Natural killer cell (primary cell): ENCODE data around the gene NDUFV1. TPM values are rescaled to one million over a fixed set of nuclear protein-coding genes. Genes with fewer than 3 reads are reported as not detected.

Source experiments
- ATAC-seq, 3 donors: fragments of 150-1000 bp in 2 of 3; fragments of 200-7000 bp in 1 of 3; cut with Tn5 transposase; 1 replicate in 1 of 3; 2 replicates in 2 of 3; pipeline ENCODE4 v1.10.0; 2021; ENCODE audit warnings: mild to moderate bottlenecking in 2 of 3, moderate library complexity in 2 of 3
- DNase-seq, 2 donors: peaks; one replicate each; pipeline versions ENCODE4 v3.0.0 to v3.0.0-alpha.2; 2013 to 2021; ENCODE audit warnings: mixed read lengths in 1 of 2
- H3K27ac ChIP-seq: one replicate; pipeline ENCODE4 v1.5.1; 2013; ENCODE audit warnings: mild to moderate bottlenecking, low read length
- H3K27me3 ChIP-seq: one replicate; pipeline ENCODE4 v1.6.1; 2013; ENCODE audit warnings: low read length; ENCODE audit not compliant: control insufficient read depth, insufficient read depth
- H3K36me3 ChIP-seq: one replicate; pipeline ENCODE4 v1.6.1; 2013; ENCODE audit warnings: low read length; ENCODE audit not compliant: control insufficient read depth, insufficient read depth
- H3K4me1 ChIP-seq: one replicate; pipeline ENCODE4 v1.6.1; 2013; ENCODE audit warnings: low read length; ENCODE audit not compliant: control insufficient read depth, insufficient read depth
- H3K4me3 ChIP-seq: one replicate; pipeline ENCODE4 v1.5.1; 2013; ENCODE audit warnings: low read length
- H3K9me3 ChIP-seq: one replicate; pipeline ENCODE4 v1.6.1; 2013; ENCODE audit warnings: low read length; ENCODE audit not compliant: control insufficient read depth, insufficient read depth
- H3K27ac Mint-ChIP-seq, 2 donors: one replicate each; pipeline ENCODE4 v1.8.0; 2022; ENCODE audit warnings: mild to moderate bottlenecking in 2 of 2, mixed read lengths in 2 of 2, moderate library complexity in 1 of 2
- H3K27me3 Mint-ChIP-seq, 2 donors: one replicate each; pipeline ENCODE4 v1.8.0; 2022; ENCODE audit warnings: low read depth in 2 of 2, mixed read lengths in 2 of 2
- H3K36me3 Mint-ChIP-seq: one replicate; pipeline ENCODE4 v1.8.0; 2022; ENCODE audit warnings: mixed read lengths
- H3K4me1 Mint-ChIP-seq, 2 donors: one replicate each; pipeline ENCODE4 v1.8.0; 2022; ENCODE audit warnings: mixed read lengths in 2 of 2
- H3K4me3 Mint-ChIP-seq: one replicate; pipeline ENCODE4 v1.8.0; 2022; ENCODE audit warnings: mild to moderate bottlenecking, moderate library complexity, mixed read lengths
- H3K9me3 Mint-ChIP-seq, 2 donors: one replicate each; pipeline ENCODE4 v1.8.0; 2022; ENCODE audit warnings: mixed read lengths in 2 of 2
- CTCF ChIP-seq: fragments of 200-600 bp; IDR thresholded peaks from one replicate; pipeline ENCODE4 v1.8.0; 2022; ENCODE audit warnings: antibody characterized with exemption
- WGBS: methylation state at CpG from one replicate; pipeline ENCODE4 v1.1.7; 2013; ENCODE audit warnings: missing lambda C conversion rate; ENCODE audit not compliant: insufficient coverage; 5-methylcytosine and 5-hydroxymethylcytosine counted together
- intact Hi-C: fragments of 100-400 bp; cut with micrococcal nuclease; formaldehyde crosslinking; loops from one replicate; pipeline ENCODE4 v1.14.2; 2022
- total RNA-seq, 4 donors: library from RNA; stranded (reverse); fragments of 120-200 nt in 1 of 4; gene quantifications; one replicate each; pipeline versions ENCODE4 v1.2.3 to v1.2.4, GENCODE V29; 2013 to 2022

Gene NDUFV1
- total RNA-seq, 3 donors from 2014 or later (not counting 1 experiment from before 2014, with no cell fraction given): 346 to 393 (median 360) TPM

- 93% methylated on average over 14 of the region's 15 CpGs for WGBS
- Mint-ChIP-seq H3K4me1 (peaks cover 13% of the 10 kb centered on the region in 2 donors), H3K27ac (no peak overlapping the region), H3K27me3 (no peaks in the 10 kb centered on the region), H3K4me3 (no peak overlapping the region), H3K9me3 (no peaks in the 10 kb centered on the region), H3K36me3 (no peaks in the 10 kb centered on the region)
- Histone ChIP-seq H3K27ac (no peak overlapping the region), H3K4me1 (peaks cover 27% of the 10 kb centered on the region), H3K9me3 (peaks cover 3% of the 10 kb centered on the region), H3K27me3 (no peaks in the 10 kb centered on the region), H3K36me3 (no peaks in the 10 kb centered on the region), H3K4me3 (no peak overlapping the region)
- no peak for TF ChIP-seq CTCF
- DNase-seq: no peak
- intact Hi-C loops: no loop called here
- no peak for ATAC-seq
Measured at GRCh38 chr11:67642173-67643120, 35.7 kb downstream of the NDUFV1 start.

GRCh38 chr11:67644042-67644441 lies 37.3 kb downstream of the NDUFV1 start:
- intact Hi-C loops: no loop called here
- no peaks in the 10 kb centered on the region for H3K27me3 ChIP-seq
- H3K4me3 Mint-ChIP-seq: no peak overlapping the region
- H3K4me3 ChIP-seq: no peak overlapping the region
- H3K4me1 Mint-ChIP-seq: peaks cover 17 to 22% of the 10 kb centered on the region in 2 donors
- ATAC-seq (no peak), DNase-seq (no peak)
- WGBS: over 99% methylated on average over 5 of the region's 5 CpGs
- no peaks in the 10 kb centered on the region for H3K36me3 ChIP-seq
- H3K36me3 Mint-ChIP-seq: no peaks in the 10 kb centered on the region
- no peak overlapping the region for H3K27ac Mint-ChIP-seq
- H3K27me3 Mint-ChIP-seq: no peaks in the 10 kb centered on the region
- H3K4me1 ChIP-seq: peaks cover 43% of the 10 kb centered on the region
- TF ChIP-seq CTCF: no peak
- H3K9me3 Mint-ChIP-seq: no peaks in the 10 kb centered on the region
- H3K27ac ChIP-seq: no peak overlapping the region
- peaks cover 3% of the 10 kb centered on the region for H3K9me3 ChIP-seq

- WGBS: 87% methylated on average over 21 of the region's 22 CpGs
- H3K36me3 Mint-ChIP-seq: no peaks in the 10 kb centered on the region
Measured at GRCh38 chr11:67644472-67645418, 38.0 kb downstream of the NDUFV1 start.

More at GRCh38 chr11:67644472-67645418, 38.0 kb downstream of the NDUFV1 start:
- Histone ChIP-seq H3K36me3 (no peaks in the 10 kb centered on the region), H3K27me3 (no peaks in the 10 kb centered on the region), H3K4me3 (no peak overlapping the region), H3K9me3 (peaks cover 3% of the 10 kb centered on the region), H3K27ac (no peak overlapping the region), H3K4me1 (peaks cover 49% of the 10 kb centered on the region)
- H3K27me3 Mint-ChIP-seq: no peaks in the 10 kb centered on the region
- H3K4me1 Mint-ChIP-seq: peaks cover 17 to 27% of the 10 kb centered on the region in 2 donors
- intact Hi-C loops: no loop called here
- DNase-seq: no peak
- no peaks in the 10 kb centered on the region for H3K9me3 Mint-ChIP-seq
- no peak for ATAC-seq
- no peak overlapping the region for H3K4me3 Mint-ChIP-seq
- no peak for TF ChIP-seq CTCF
- no peak overlapping the region for H3K27ac Mint-ChIP-seq
